Activated naive CD4-positive, alpha-beta T cell treated with anti-CD3 and anti-CD28 coated beads for 36 hours (primary cell): Measurements from ENCODE around the gene EDARADD. TPM values are rescaled to one million over a fixed set of nuclear protein-coding genes. Genes with fewer than 3 reads are reported as not detected.
A peak's percentile ranks its signal among the peaks of the same experiment; 100 is the strongest.

Experiments used
- CTCF ChIA-PET: fragments of 350-600 bp; sonication (Branson Sonifier 250); formaldehyde crosslinking; loops from one replicate; lab custom pipeline; 2021; ENCODE audit warnings: antibody characterized with exemption; lab: Charles Lee
- DNase-seq: peaks from one replicate; pipeline ENCODE4 v3.0.0-alpha.2; 2020
- H3K27ac Mint-ChIP-seq: one replicate; pipeline ENCODE4 v1.8.0; 2021; ENCODE audit warnings: mild to moderate bottlenecking, mixed read lengths
- H3K27me3 Mint-ChIP-seq: one replicate; pipeline ENCODE4 v1.8.0; 2021; ENCODE audit warnings: low read depth, mixed read lengths
- H3K36me3 Mint-ChIP-seq: one replicate; pipeline ENCODE4 v1.8.0; 2021; ENCODE audit warnings: low read depth, mixed read lengths
- H3K4me1 Mint-ChIP-seq: one replicate; pipeline ENCODE4 v1.8.0; 2021; ENCODE audit warnings: low read depth, mixed read lengths
- H3K4me3 Mint-ChIP-seq: one replicate; pipeline ENCODE4 v1.8.0; 2021; ENCODE audit warnings: mild to moderate bottlenecking, moderate library complexity, mixed read lengths
- H3K9me3 Mint-ChIP-seq: one replicate; pipeline ENCODE4 v1.8.0; 2021; ENCODE audit warnings: mixed read lengths
- intact Hi-C: fragments of 100-400 bp; cut with micrococcal nuclease; formaldehyde crosslinking; loops from one replicate; pipeline ENCODE4 v1.15.1; 2023
- total RNA-seq, 2 experiments: library from RNA; stranded (reverse); gene quantifications; one replicate each; pipeline ENCODE4 v1.2.3, GENCODE V29; 2021

Gene EDARADD
- total RNA-seq, 2 experiments from 2014 or later: 0.50 TPM; not detected in 1

- intact Hi-C loops: no loop called here
- DNase-seq: no peak
- CTCF ChIA-PET: no interaction called here
- H3K27me3 Mint-ChIP-seq: no peaks in the 10 kb centered on the region
- H3K4me3 Mint-ChIP-seq: no peak overlapping the region
- no peak overlapping the region for H3K27ac Mint-ChIP-seq
- peaks cover 4% of the 10 kb centered on the region for H3K4me1 Mint-ChIP-seq
- no peaks in the 10 kb centered on the region for H3K9me3 Mint-ChIP-seq
- no peaks in the 10 kb centered on the region for H3K36me3 Mint-ChIP-seq
These were observed 26.9 kb downstream of the EDARADD start for GRCh38 chr1:236421022-236421421.

DNA sequence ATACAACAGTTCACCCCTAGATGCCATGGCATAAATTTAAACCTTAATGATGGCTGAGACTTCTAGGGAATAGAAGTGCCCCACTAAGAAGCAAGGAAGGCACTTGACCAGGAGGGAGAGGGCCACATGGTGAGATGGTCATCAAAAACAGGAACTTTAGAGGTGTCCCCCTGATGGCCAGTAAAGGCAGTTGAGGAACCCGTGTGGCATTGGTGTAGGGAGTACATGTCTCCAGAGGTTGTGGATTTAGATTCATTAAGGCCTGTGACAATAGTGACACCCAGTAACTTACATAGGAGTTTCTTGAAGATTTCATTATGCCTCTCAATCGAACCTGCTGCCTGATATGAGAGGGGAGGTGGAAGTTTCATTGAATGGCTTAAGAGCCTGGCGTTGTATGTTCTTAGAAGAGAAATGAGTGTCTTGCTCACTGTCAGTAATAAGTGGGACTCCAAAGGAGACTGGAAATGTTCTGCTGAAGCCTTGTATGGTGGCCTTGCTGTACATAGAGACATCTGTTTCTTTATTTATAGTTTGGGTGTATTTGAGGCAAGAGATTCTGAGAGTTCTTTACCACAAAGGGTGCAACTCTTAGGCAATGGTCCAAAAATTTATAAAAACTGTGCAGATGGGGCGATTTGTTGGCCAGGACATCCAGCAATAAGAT, 27.9 kb downstream of the EDARADD start:
- intact Hi-C loops: no loop called here
- Mint-ChIP-seq H3K27me3 (no peaks in the 10 kb centered on the region), H3K4me1 (no peaks in the 10 kb centered on the region), H3K36me3 (no peaks in the 10 kb centered on the region), H3K4me3 (no peak overlapping the region), H3K9me3 (no peaks in the 10 kb centered on the region), H3K27ac (no peak overlapping the region)
- CTCF ChIA-PET: interaction anchor here (0.6 kb wide), 1 partner anchor 37 kb away, joined by 3 read pairs; no protein-coding TSS in a partner anchor
- no peak for DNase-seq

GRCh38 chr1:236422517-236422876, 28.4 kb downstream of the EDARADD start:
- H3K4me1 Mint-ChIP-seq: no peaks in the 10 kb centered on the region
- no peaks in the 10 kb centered on the region for H3K36me3 Mint-ChIP-seq
- DNase-seq: no peak
- CTCF ChIA-PET: interaction anchor here (0.6 to 0.9 kb wide), 2 partner anchors 11 to 37 kb away, joined by 3 read pairs; no protein-coding TSS in a partner anchor
- no peaks in the 10 kb centered on the region for H3K9me3 Mint-ChIP-seq
- H3K4me3 Mint-ChIP-seq: no peak overlapping the region
- H3K27me3 Mint-ChIP-seq: no peaks in the 10 kb centered on the region
- intact Hi-C loops: no loop called here
- H3K27ac Mint-ChIP-seq: no peak overlapping the region

- CTCF ChIA-PET: no interaction called here
- DNase-seq: peak; percentile 23
- no peaks in the 10 kb centered on the region for H3K36me3 Mint-ChIP-seq
- H3K27me3 Mint-ChIP-seq: no peaks in the 10 kb centered on the region
- H3K4me1 Mint-ChIP-seq: no peaks in the 10 kb centered on the region
- no peak overlapping the region for H3K27ac Mint-ChIP-seq
- H3K4me3 Mint-ChIP-seq: no peak overlapping the region
- intact Hi-C loops: no loop called here
- peaks cover 2% of the 10 kb centered on the region for H3K9me3 Mint-ChIP-seq
These were observed 31.1 kb downstream of the EDARADD start for GRCh38 chr1:236425031-236425663.

- intact Hi-C loops: no loop called here
- Mint-ChIP-seq H3K27ac (no peak overlapping the region), H3K4me1 (no peaks in the 10 kb centered on the region), H3K4me3 (no peak overlapping the region), H3K36me3 (no peaks in the 10 kb centered on the region), H3K9me3 (peaks cover 2% of the 10 kb centered on the region), H3K27me3 (no peaks in the 10 kb centered on the region)
- CTCF ChIA-PET: interaction anchor here (1.0 to 1.2 kb wide), 2 partner anchors 9 to 25 kb away, joined by 3 read pairs; no protein-coding TSS in a partner anchor
- DNase-seq: no peak
These were observed 32.1 kb downstream of the EDARADD start for GRCh38 chr1:236426215-236426614.

GRCh38 chr1:236429715-236430274, 35.7 kb downstream of the EDARADD start:
- Mint-ChIP-seq H3K27me3 (no peaks in the 10 kb centered on the region), H3K36me3 (no peaks in the 10 kb centered on the region), H3K4me1 (no peaks in the 10 kb centered on the region), H3K27ac (no peak overlapping the region), H3K9me3 (peaks cover 2% of the 10 kb centered on the region), H3K4me3 (no peak overlapping the region)
- CTCF ChIA-PET: no interaction called here
- intact Hi-C loops: no loop called here
- no peak for DNase-seq

- H3K27ac Mint-ChIP-seq: no peak overlapping the region
- intact Hi-C loops: no loop called here
- CTCF ChIA-PET: interaction anchor here (0.6 to 1.4 kb wide), 3 partner anchors 13 to 273 kb away, joined by 3 to 5 read pairs (median 3); partner anchors contain the start of gene EDARADD
- no peak overlapping the region for H3K4me3 Mint-ChIP-seq
- H3K36me3 Mint-ChIP-seq: no peaks in the 10 kb centered on the region
- H3K4me1 Mint-ChIP-seq: no peaks in the 10 kb centered on the region
- no peaks in the 10 kb centered on the region for H3K27me3 Mint-ChIP-seq
- DNase-seq: no peak
- peaks cover 2% of the 10 kb centered on the region for H3K9me3 Mint-ChIP-seq
These were observed 39.8 kb downstream of the EDARADD start for GRCh38 chr1:236433819-236434315.

DNA sequence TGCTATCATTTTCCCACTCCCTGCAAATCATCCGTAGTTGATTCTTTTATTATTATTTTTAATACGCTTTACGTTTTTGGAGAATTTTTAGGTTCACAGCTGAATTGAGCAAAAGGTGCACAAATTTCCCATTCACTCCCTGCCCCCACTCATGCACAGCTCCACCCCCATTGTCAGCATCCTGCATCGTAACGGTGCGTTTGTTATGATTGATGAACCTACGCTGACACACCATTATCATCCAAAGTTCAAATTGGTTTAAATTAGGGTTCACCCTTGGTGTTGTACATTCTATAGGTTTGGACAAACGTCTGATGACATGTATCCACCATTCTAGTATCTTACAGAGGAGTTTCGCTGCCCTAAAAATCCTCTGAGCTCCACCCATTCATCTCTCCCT, 44.5 kb downstream of the EDARADD start:
- Mint-ChIP-seq H3K4me1 (no peaks in the 10 kb centered on the region), H3K36me3 (no peaks in the 10 kb centered on the region), H3K27me3 (peaks cover 3% of the 10 kb centered on the region), H3K4me3 (no peak overlapping the region), H3K27ac (no peak overlapping the region), H3K9me3 (no peaks in the 10 kb centered on the region)
- CTCF ChIA-PET: no interaction called here
- DNase-seq: no peak
- intact Hi-C loops: no loop called here

DNA sequence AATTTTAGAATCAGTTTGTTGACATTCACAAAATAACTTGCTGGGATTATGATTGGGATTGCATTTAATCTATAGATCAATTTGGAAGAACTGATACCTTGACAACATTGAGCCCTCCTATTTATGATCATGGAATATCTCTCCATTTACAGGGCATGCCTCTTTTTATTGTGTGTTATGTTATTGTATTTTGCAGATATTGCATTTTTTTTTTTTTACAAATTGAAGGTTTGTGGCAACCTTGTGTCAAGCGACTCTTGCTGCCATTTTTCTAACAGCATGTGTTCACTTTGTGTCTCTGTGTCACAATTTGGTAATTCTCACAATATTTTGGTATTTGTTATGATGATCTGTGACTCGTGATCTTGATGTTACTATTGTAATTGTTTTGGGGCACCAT, 46.3 kb downstream of the EDARADD start:
- intact Hi-C loops: no loop called here
- no peaks in the 10 kb centered on the region for H3K9me3 Mint-ChIP-seq
- no peak overlapping the region for H3K4me3 Mint-ChIP-seq
- peaks cover 3% of the 10 kb centered on the region for H3K27me3 Mint-ChIP-seq
- no peaks in the 10 kb centered on the region for H3K4me1 Mint-ChIP-seq
- H3K36me3 Mint-ChIP-seq: no peaks in the 10 kb centered on the region
- DNase-seq: no peak
- CTCF ChIA-PET: interaction anchor here (0.7 kb wide), 1 partner anchor 340 kb away, joined by 3 read pairs; no protein-coding TSS in a partner anchor
- H3K27ac Mint-ChIP-seq: no peak overlapping the region

DNA sequence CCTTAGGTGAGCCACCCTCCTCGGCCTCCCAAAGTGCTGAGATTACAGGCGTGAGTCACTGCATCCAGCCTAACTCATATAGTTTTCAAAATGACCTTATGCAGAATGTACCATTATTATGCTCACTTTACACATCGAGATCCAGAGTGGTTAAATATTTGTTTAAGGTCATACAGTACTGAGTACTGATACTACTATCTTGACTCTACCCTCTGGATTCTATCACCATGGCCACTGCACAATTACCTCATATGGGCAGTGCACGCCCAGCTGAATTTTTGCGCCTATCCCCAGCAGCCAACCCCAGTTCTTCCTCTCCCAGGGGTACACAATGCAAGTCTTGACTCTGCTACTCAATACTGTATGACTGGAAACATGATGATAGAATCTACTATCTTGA, 56.7 kb downstream of the EDARADD start:
- Mint-ChIP-seq H3K4me1 (no peaks in the 10 kb centered on the region), H3K27ac (no peak overlapping the region), H3K9me3 (no peaks in the 10 kb centered on the region), H3K4me3 (no peak overlapping the region), H3K36me3 (no peaks in the 10 kb centered on the region), H3K27me3 (no peaks in the 10 kb centered on the region)
- DNase-seq: no peak
- intact Hi-C loops: no loop called here
- CTCF ChIA-PET: interaction anchor here (0.8 to 1.6 kb wide), 4 partner anchors 9 to 316 kb away, joined by 3 to 6 read pairs (median 4); no protein-coding TSS in a partner anchor

- DNase-seq: peak; percentile 57
- Mint-ChIP-seq H3K4me1 (no peaks in the 10 kb centered on the region), H3K9me3 (no peaks in the 10 kb centered on the region), H3K27ac (no peak overlapping the region), H3K36me3 (no peaks in the 10 kb centered on the region), H3K27me3 (no peaks in the 10 kb centered on the region), H3K4me3 (no peak overlapping the region)
- CTCF ChIA-PET: interaction anchor here (0.5 to 2.0 kb wide), 10 partner anchors 10 to 345 kb away, joined by 3 to 6 read pairs (median 3); no protein-coding TSS in a partner anchor
- intact Hi-C loops: loop anchor here (2.0 kb wide), 1 partner anchor 343 kb away; no protein-coding TSS in a partner anchor
These were observed 57.8 kb downstream of the EDARADD start for GRCh38 chr1:236451796-236452373.

GRCh38 chr1:236455243-236455642, 61.2 kb downstream of the EDARADD start:
- CTCF ChIA-PET: interaction anchor here (0.6 to 1.3 kb wide), 3 partner anchors 12 to 350 kb away, joined by 3 read pairs; no protein-coding TSS in a partner anchor
- H3K4me3 Mint-ChIP-seq: no peak overlapping the region

More at GRCh38 chr1:236455243-236455642, 61.2 kb downstream of the EDARADD start:
- Mint-ChIP-seq H3K27ac (no peak overlapping the region), H3K4me1 (no peaks in the 10 kb centered on the region), H3K27me3 (no peaks in the 10 kb centered on the region), H3K9me3 (no peaks in the 10 kb centered on the region), H3K36me3 (no peaks in the 10 kb centered on the region)
- intact Hi-C loops: no loop called here
- DNase-seq: no peak
